Chondrocyte (in vitro differentiated cells): ENCODE measurements around the gene WDR11. TPM values are rescaled to one million over a fixed set of nuclear protein-coding genes. Genes with fewer than 3 reads are reported as not detected.

Experiments used
- DNase-seq: peaks from one replicate; pipeline ENCODE4 v3.0.0; 2021; ENCODE audit warnings: mixed read lengths, low spot score
- H3K27ac Mint-ChIP-seq: one replicate; pipeline ENCODE4 v1.8.0; 2021; ENCODE audit warnings: mild to moderate bottlenecking, moderate library complexity, mixed read lengths; ENCODE audit not compliant: unreplicated experiment
- H3K27me3 Mint-ChIP-seq: 2 replicates; pipeline ENCODE4 v1.8.0; 2021; ENCODE audit warnings: low read depth, mixed read lengths
- H3K36me3 Mint-ChIP-seq: 2 replicates; pipeline ENCODE4 v1.8.0; 2021; ENCODE audit warnings: low read depth, mixed read lengths
- H3K4me1 Mint-ChIP-seq: 2 replicates; pipeline ENCODE4 v1.8.0; 2021; ENCODE audit warnings: low read depth, mild to moderate bottlenecking, mixed read lengths
- H3K4me3 Mint-ChIP-seq: one replicate; pipeline ENCODE4 v1.8.0; 2021; ENCODE audit warnings: mild to moderate bottlenecking, moderate library complexity, mixed read lengths; ENCODE audit not compliant: unreplicated experiment
- H3K9me3 Mint-ChIP-seq: 2 replicates; pipeline ENCODE4 v1.8.0; 2021; ENCODE audit warnings: low read depth, mixed read lengths
- CTCF ChIP-seq: fragments of 200-600 bp; sonication (generic); IDR thresholded peaks from 2 replicates; pipeline ENCODE4 v1.5.0; 2021; ENCODE audit warnings: antibody characterized with exemption, mild to moderate bottlenecking, moderate library complexity
- long read RNA-seq: library from polyadenylated mRNA; stranded (forward); transcript quantifications from one replicate; pipeline ENCODE4 v2.0.0, GENCODE V29; 2021
- total RNA-seq: library from RNA; stranded (reverse); gene quantifications from 3 replicates; pipeline ENCODE4 v1.2.1, GENCODE V29; 2021

The WDR11 gene
- total RNA-seq = 48.3 to 71.4 TPM (median 54.6 TPM) in 3 replicates
- long read RNA-seq, full-length matches to known transcripts = 67 of 103 reads
- long read RNA-seq, partial matches to known transcripts = 11 of 103 reads
- long read RNA-seq, other reads (novel, unspliced or antisense) = 25 of 103 reads

GRCh38 chr10:120850911-120851865 lies at the start of gene WDR11:
TSS of gene WDR11 (plus strand) at chr10:120851362. CDS start at chr10:120851421, 59 bp downstream.
- Mint-ChIP-seq H3K27ac (peak within 1 kb of the TSS; percentile 81), H3K36me3 (peaks cover 5% of the 10 kb centered on the region), H3K4me3 (peak within 1 kb of the TSS; percentile 94), H3K27me3 (peaks cover 5% of the 10 kb centered on the region), H3K9me3 (peaks cover 2% of the 10 kb centered on the region), H3K4me1 (peaks cover 34% of the 10 kb centered on the region)
- TF ChIP-seq CTCF = peak; percentile 20
- DNase-seq = peak; percentile 97

- no peaks in the 10 kb centered on the region for H3K9me3 Mint-ChIP-seq
- no peak for TF ChIP-seq CTCF
- peaks cover 11% of the 10 kb centered on the region for H3K27me3 Mint-ChIP-seq
- no peak for DNase-seq
- H3K27ac Mint-ChIP-seq = no peak overlapping the region
- no peaks in the 10 kb centered on the region for H3K4me1 Mint-ChIP-seq
- no peaks in the 10 kb centered on the region for H3K36me3 Mint-ChIP-seq
- H3K4me3 Mint-ChIP-seq = no peak overlapping the region
Measured at GRCh38 chr10:120802935-120803334, 48.2 kb upstream of the WDR11 start.

- no peaks in the 10 kb centered on the region for H3K4me1 Mint-ChIP-seq
- H3K36me3 Mint-ChIP-seq = no peaks in the 10 kb centered on the region
- no peak for TF ChIP-seq CTCF
- peaks cover 13% of the 10 kb centered on the region for H3K27me3 Mint-ChIP-seq
- H3K4me3 Mint-ChIP-seq = no peak overlapping the region
- no peak for DNase-seq
- no peaks in the 10 kb centered on the region for H3K9me3 Mint-ChIP-seq
- no peak overlapping the region for H3K27ac Mint-ChIP-seq
Measured at GRCh38 chr10:120803972-120804371, 47.2 kb upstream of the WDR11 start.

GRCh38 chr10:120805014-120805812 lies 45.9 kb upstream of the WDR11 start:
- Mint-ChIP-seq H3K9me3 (no peaks in the 10 kb centered on the region), H3K4me3 (no peak overlapping the region), H3K27me3 (peaks cover 14% of the 10 kb centered on the region), H3K36me3 (no peaks in the 10 kb centered on the region), H3K4me1 (no peaks in the 10 kb centered on the region), H3K27ac (no peak overlapping the region)
- TF ChIP-seq CTCF = no peak
- DNase-seq = no peak

- Mint-ChIP-seq H3K4me3 (no peak overlapping the region), H3K4me1 (no peaks in the 10 kb centered on the region), H3K27me3 (peaks cover 20% of the 10 kb centered on the region), H3K27ac (no peak overlapping the region), H3K9me3 (no peaks in the 10 kb centered on the region), H3K36me3 (no peaks in the 10 kb centered on the region)
- TF ChIP-seq CTCF = no peak
- no peak for DNase-seq
Measured at GRCh38 chr10:120806081-120806480, 45.1 kb upstream of the WDR11 start.
